HCT116 (cell line): ENCODE data around the gene ZBTB26. TPM values are rescaled to one million over a fixed set of nuclear protein-coding genes. Genes with fewer than 3 reads are reported as not detected.

Experiments
- ATAC-seq: fragments of 200-7000 bp; cut with Tn5 transposase; 2 replicates; pipeline ENCODE4 v1.9.1; 2020; ENCODE audit warnings: mild to moderate bottlenecking, moderate library complexity
- BruUV-seq: library from RNA; stranded (reverse); fragments of 400-500 nt; replicated peaks from 2 replicates; lab custom pipeline; 2021; lab: Mats Ljungman, UMichigan
- CTCF ChIA-PET: fragments of 300-600 bp; sonication (Branson Sonifier 250); formaldehyde crosslinking; loops from one replicate; lab custom pipeline; 2021; ENCODE audit warnings: antibody characterized with exemption; lab: Charles Lee
- POLR2A ChIA-PET: fragments of 300-600, 350-600 bp; sonication (Branson Sonifier 250); formaldehyde crosslinking; loops from one replicate; lab custom pipeline; 2021; ENCODE audit warnings: antibody characterized with exemption; lab: Charles Lee
- RAD21 ChIA-PET, 2 experiments: fragments of 300-600 bp; sonication (Branson Sonifier 250); formaldehyde crosslinking; loops; one replicate each; lab custom pipeline; 2023; ENCODE audit warnings: low total read pairs in 2 of 2; ENCODE audit not compliant: uncharacterized antibody in 2 of 2, unreplicated experiment in 2 of 2, low non-redundant PET in 1 of 2; lab: Charles Lee
- DNase-seq: peaks from one replicate; pipeline ENCODE4 v3.0.0-alpha.2; 2010; ENCODE audit warnings: low read depth, low spot score
- H2AFZ ChIP-seq: fragments of 200-600 bp; shearing (Covaris generic), sonication (generic); 2 replicates; pipeline ENCODE4 v1.6.1; 2017; ENCODE audit warnings: low read depth, mixed run types, mixed read lengths, antibody characterized with exemption, low read length; ENCODE audit not compliant: poor library complexity, severe bottlenecking
- H3K27ac ChIP-seq: 2 replicates; pipeline ENCODE4 v1.5.1; 2012; ENCODE audit warnings: low read depth, low read length
- H3K27me3 ChIP-seq: fragments of 200-600 bp; sonication (generic); 2 replicates; pipeline ENCODE4 v1.6.1; 2016; ENCODE audit warnings: mixed run types, low read length, mixed read lengths; ENCODE audit not compliant: insufficient read depth
- H3K36me3 ChIP-seq, 2 experiments: fragments of 200-500 bp in 1 of 2; fragments of 200-600 bp in 1 of 2; sonication (Bioruptor generic) in 1 of 2; sonication (generic) in 1 of 2; 2 replicates each; pipeline versions ENCODE4 v1.5.1 to v1.6.1; 2014 to 2016; ENCODE audit warnings: low read length in 2 of 2, inconsistent platforms in 1 of 2, mixed read lengths in 1 of 2, mixed run types in 1 of 2; ENCODE audit not compliant: insufficient read depth in 2 of 2, control insufficient read depth in 1 of 2
- H3K4me1 ChIP-seq, 2 experiments: fragments of 200-600 bp in 1 of 2; sonication (generic) in 1 of 2; 2 replicates each; pipeline versions ENCODE4 v1.5.1 to v1.6.1; 2012 to 2017; ENCODE audit warnings: low read length in 2 of 2, inconsistent platforms in 1 of 2, mild to moderate bottlenecking in 1 of 2, mixed read lengths in 1 of 2, mixed run types in 1 of 2, moderate library complexity in 1 of 2; ENCODE audit not compliant: insufficient read depth in 2 of 2, control insufficient read depth in 1 of 2
- H3K4me2 ChIP-seq: fragments of 200-600 bp; sonication (generic); 2 replicates; pipeline ENCODE4 v1.6.1; 2017; ENCODE audit warnings: mixed run types, low read length, mixed read lengths
- H3K4me3 ChIP-seq, 2 experiments: fragments of 200-600 bp in 1 of 2; sonication (generic) in 1 of 2; replicated peaks in 1 of 2; 2 replicates each; pipeline ENCODE4 v1.5.1; 2011 to 2016; ENCODE audit warnings: low read length in 2 of 2, control low read depth in 1 of 2, low read depth in 1 of 2, mild to moderate bottlenecking in 1 of 2, mixed read lengths in 1 of 2, mixed run types in 1 of 2
- H3K79me2 ChIP-seq: fragments of 200-600 bp; sonication (generic); 2 replicates; pipeline ENCODE4 v1.6.1; 2017; ENCODE audit warnings: mild to moderate bottlenecking, mixed run types, low read length, moderate library complexity, mixed read lengths; ENCODE audit not compliant: insufficient read depth
- H3K9ac ChIP-seq: fragments of 200-600 bp; sonication (generic); 2 replicates; pipeline ENCODE4 v1.6.1; 2016; ENCODE audit warnings: low read length, mixed read lengths
- H3K9me2 ChIP-seq: fragments of 200-600 bp; sonication (generic), shearing (Covaris generic); 2 replicates; pipeline ENCODE4 v1.6.1; 2017; ENCODE audit warnings: mixed run types, mild to moderate bottlenecking, moderate library complexity; ENCODE audit not compliant: insufficient read depth
- H3K9me3 ChIP-seq, 2 experiments: fragments of 200-500 bp in 1 of 2; fragments of 200-600 bp in 1 of 2; sonication (Bioruptor generic) in 1 of 2; sonication (generic) in 1 of 2; 2 replicates each; pipeline ENCODE4 v1.6.1; 2014 to 2017; ENCODE audit warnings: low read length in 2 of 2, mixed read lengths in 2 of 2, inconsistent platforms in 1 of 2, low read depth in 1 of 2, mild to moderate bottlenecking in 1 of 2, mixed run types in 1 of 2, moderate library complexity in 1 of 2; ENCODE audit not compliant: control insufficient read depth in 1 of 2, insufficient read depth in 1 of 2
- H4K20me1 ChIP-seq: fragments of 200-600 bp; sonication (generic), shearing (Covaris generic); 2 replicates; pipeline ENCODE4 v1.6.1; 2017; ENCODE audit warnings: mixed run types, mild to moderate bottlenecking, moderate library complexity; ENCODE audit not compliant: insufficient read depth
- CTCF ChIP-seq, 3 experiments: fragments of 200-600 bp in 1 of 3; sonication (generic) in 1 of 3; IDR thresholded peaks in 2 of 3; conservative IDR thresholded peaks in 1 of 3; 2 replicates each; pipeline ENCODE4 v1.5.1; 2012 to 2017; ENCODE audit warnings: low read depth in 2 of 3, low read length in 2 of 3, antibody characterized with exemption in 1 of 3, borderline replicate concordance in 1 of 3, control low read depth in 1 of 3, mild to moderate bottlenecking in 1 of 3, mixed read lengths in 1 of 3, mixed run types in 1 of 3, moderate library complexity in 1 of 3; ENCODE audit not compliant: insufficient read depth in 1 of 3
- FOSL1 ChIP-seq: IDR thresholded peaks from 2 replicates; pipeline ENCODE4 v1.6.1; 2012; ENCODE audit warnings: low read depth
- POLR2A ChIP-seq: IDR thresholded peaks from 2 replicates; pipeline ENCODE4 v1.7.0; 2011; ENCODE audit warnings: borderline replicate concordance; ENCODE audit not compliant: insufficient read depth, insufficient read length; ENCODE audit errors: extremely low read depth
- RAD21 ChIP-seq: IDR thresholded peaks from 2 replicates; pipeline ENCODE4 v1.6.1; 2012; ENCODE audit warnings: low read depth, mild to moderate bottlenecking
- ZFX ChIP-seq: fragments of 450-650 bp; IDR thresholded peaks from 2 replicates; pipeline ENCODE4 v1.6.1; 2017
- intact Hi-C: fragments of 100-400 bp; cut with micrococcal nuclease; formaldehyde crosslinking; loops from 2 replicates; pipeline ENCODE4 v1.10.0; 2022
- total RNA-seq: library from RNA; stranded (reverse); gene quantifications from one replicate; pipeline ENCODE4 v1.2.1, GENCODE V29; 2021; ENCODE audit not compliant: unreplicated experiment
- TF ChIP-seq, protein P1 (sequence below): IDR thresholded peaks from 2 replicates; pipeline ENCODE4 v1.6.1; 2012

Gene ZBTB26
- total RNA-seq, 1 experiment from 2014 or later: 5.5 TPM

DNA sequence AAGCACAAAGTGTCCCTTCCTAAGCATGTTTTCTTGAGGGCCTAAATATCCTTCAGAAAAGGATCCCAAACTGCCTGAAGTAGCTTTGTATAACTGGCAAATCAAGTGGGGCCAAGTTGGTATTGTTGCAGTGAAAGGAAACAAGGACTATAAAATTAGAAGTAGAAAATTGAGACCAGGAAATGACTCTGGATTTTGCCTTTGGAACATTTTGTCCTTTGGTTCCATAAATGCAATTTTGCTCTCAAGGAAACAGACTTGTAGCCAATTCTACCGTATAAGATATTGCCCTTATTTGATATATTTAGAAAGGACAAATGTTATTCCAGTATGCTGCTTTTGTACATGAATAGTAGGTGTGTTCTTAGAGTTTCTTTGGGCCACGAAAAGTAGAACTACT lies 43.9 kb upstream of the ZBTB26 start:
- H2AFZ ChIP-seq: no peak overlapping the region
- POLR2A ChIA-PET: no interaction called here

More for the DNA sequence above, 43.9 kb upstream of the ZBTB26 start:
- ATAC-seq (no peak), DNase-seq (no peak)
- no TSS peak for BruUV-seq
- Histone ChIP-seq H3K4me3 (no peak overlapping the region), H3K4me2 (no peak overlapping the region), H3K9ac (no peak overlapping the region), H3K27ac (no peak overlapping the region), H3K27me3 (no peaks in the 10 kb centered on the region), H3K9me2 (no peaks in the 10 kb centered on the region), H3K4me1 (no peaks in the 10 kb centered on the region), H4K20me1 (no peaks in the 10 kb centered on the region), H3K36me3 (peaks cover 0 to 3% of the 10 kb centered on the region in 2 experiments; a peak in 1 of 4 replicates), H3K79me2 (peaks cover 18% of the 10 kb centered on the region; the same call in 1 of the 2 replicates), H3K9me3 (no peaks in the 10 kb centered on the region)
- intact Hi-C loops: no loop called here
- TF ChIP-seq, protein P1, sequence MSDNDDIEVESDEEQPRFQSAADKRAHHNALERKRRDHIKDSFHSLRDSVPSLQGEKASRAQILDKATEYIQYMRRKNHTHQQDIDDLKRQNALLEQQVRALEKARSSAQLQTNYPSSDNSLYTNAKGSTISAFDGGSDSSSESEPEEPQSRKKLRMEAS: no peak
- TF ChIP-seq RAD21 (no peak), CTCF (IDR thresholded peaks at IDR 0.05 in 2 of 3, conservative IDR thresholded peaks at IDR 0.05 in 1 of 3; ENCODE audit: borderline replicate concordance in 1 of 3, insufficient read depth in 1 of 3, low read depth in 2 of 3, low read length in 2 of 3) (no peak), FOSL1 (no peak), ZFX (no peak), POLR2A (no peak)
- ChIA-PET RAD21 (no interaction called here), CTCF (no interaction called here)
